HG02623 (cell line): ENCODE results near the gene EXOC3L4.

ENCODE experiments used
- ATAC-seq: cut with Tn5 transposase; IDR thresholded peaks from one replicate; pipeline ENCODE4 v1.9.1; 2021; ENCODE audit warnings: moderate library complexity; ENCODE audit not compliant: unreplicated experiment

The EXOC3L4 gene

GRCh38 chr14:103070263-103070885 is 24.2 kb upstream of the EXOC3L4 start:
- ATAC-seq = no peak

GRCh38 chr14:103070971-103071542 is 23.5 kb upstream of the EXOC3L4 start:
- ATAC-seq = no peak

- no peak for ATAC-seq
Observed at GRCh38 chr14:103071544-103072251, 22.8 kb upstream of the EXOC3L4 start.

GRCh38 chr14:103072595-103073366 is 21.7 kb upstream of the EXOC3L4 start:
- ATAC-seq = no peak

GRCh38 chr14:103073367-103073875 is 21.1 kb upstream of the EXOC3L4 start:
- ATAC-seq = no peak

GRCh38 chr14:103073876-103074728 is 20.4 kb upstream of the EXOC3L4 start:
- ATAC-seq = no peak

GRCh38 chr14:103074729-103075367 is 19.7 kb upstream of the EXOC3L4 start:
- ATAC-seq = no peak

- ATAC-seq = no peak
Observed at GRCh38 chr14:103078420-103078749, 16.1 kb upstream of the EXOC3L4 start.

- ATAC-seq = no peak
Observed at GRCh38 chr14:103078860-103079587, 15.5 kb upstream of the EXOC3L4 start.

- no peak for ATAC-seq
Observed at GRCh38 chr14:103081951-103082350, 12.6 kb upstream of the EXOC3L4 start.

GRCh38 chr14:103084021-103084919 is 10.3 kb upstream of the EXOC3L4 start, which contains the start of gene LBHD2:
TSS of gene LBHD2 (plus strand) at chr14:103084210. CDS start at chr14:103086013, 1,803 bp downstream.
- no peak for ATAC-seq

GRCh38 chr14:103085106-103086091 is 9.1 kb upstream of the EXOC3L4 start:
- ATAC-seq = no peak

GRCh38 chr14:103086771-103087342 is 7.7 kb upstream of the EXOC3L4 start:
- ATAC-seq = no peak

- ATAC-seq = no peak
Observed at GRCh38 chr14:103087343-103087835, 7.1 kb upstream of the EXOC3L4 start.

GRCh38 chr14:103088921-103089320 is 5.6 kb upstream of the EXOC3L4 start:
- ATAC-seq = no peak
